HG02938 (cell line): ENCODE data around the gene FKBP15.
"Not testable (repeated sequence)": the region's sequence is repeated elsewhere in the genome, so short reads cannot be mapped to it uniquely, and the experiment has no call there.

ENCODE experiments used
- ATAC-seq: cut with Tn5 transposase; IDR thresholded peaks from one replicate; pipeline ENCODE4 v1.9.1; 2021; ENCODE audit warnings: mild to moderate bottlenecking, moderate library complexity; ENCODE audit not compliant: unreplicated experiment

Gene FKBP15

GRCh38 chr9:113221003-113221799 lies at the start of gene FKBP15, which contains the start of gene SLC31A1:
TSS of gene FKBP15 (minus strand) at chr9:113221277. CDS start at chr9:113221243, 34 bp downstream.
TSS of gene SLC31A1 (plus strand) at chr9:113221544. CDS start at chr9:113256149, 34,605 bp downstream.
- ATAC-seq, result peak; percentile 73

DNA sequence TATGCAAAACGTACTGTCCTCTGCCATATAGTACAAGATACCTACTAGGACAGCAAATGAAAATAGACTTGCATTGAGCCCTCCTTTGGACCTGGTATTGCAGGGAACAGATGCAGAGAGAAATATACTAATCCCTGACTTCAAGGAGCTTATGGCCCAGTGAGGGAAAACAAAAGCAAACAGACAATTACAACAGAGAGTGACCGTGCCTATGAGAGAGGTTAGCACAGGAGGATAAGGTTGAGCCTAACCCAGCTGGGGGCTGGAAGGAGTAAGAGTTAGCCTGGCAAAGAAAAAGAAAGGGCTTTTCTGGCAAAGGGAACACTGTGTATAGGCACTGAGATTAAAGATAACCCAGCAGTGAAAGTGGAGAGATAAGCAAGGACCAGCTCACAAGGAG lies 48.8 kb upstream of the FKBP15 start:
- no peak for ATAC-seq

DNA sequence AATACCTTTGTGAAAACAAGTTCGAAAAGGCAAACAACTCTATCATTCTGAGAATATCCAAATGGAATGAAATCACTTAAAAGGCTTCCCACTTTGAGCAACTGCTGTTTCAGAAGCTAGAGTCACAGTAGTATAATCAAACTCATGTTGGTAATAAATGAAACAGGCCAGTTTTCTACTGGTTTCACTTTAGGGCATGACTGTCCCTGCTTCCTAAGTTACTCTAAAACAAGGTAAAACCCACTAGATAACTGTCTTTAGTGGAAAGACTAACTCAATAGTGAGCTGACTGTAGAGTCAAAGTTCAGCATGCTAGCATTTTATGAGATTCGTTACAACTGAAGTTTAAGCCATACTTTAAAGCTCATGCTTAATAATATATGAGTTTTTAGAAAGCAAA lies 48.3 kb upstream of the FKBP15 start:
- ATAC-seq, result no peak

DNA sequence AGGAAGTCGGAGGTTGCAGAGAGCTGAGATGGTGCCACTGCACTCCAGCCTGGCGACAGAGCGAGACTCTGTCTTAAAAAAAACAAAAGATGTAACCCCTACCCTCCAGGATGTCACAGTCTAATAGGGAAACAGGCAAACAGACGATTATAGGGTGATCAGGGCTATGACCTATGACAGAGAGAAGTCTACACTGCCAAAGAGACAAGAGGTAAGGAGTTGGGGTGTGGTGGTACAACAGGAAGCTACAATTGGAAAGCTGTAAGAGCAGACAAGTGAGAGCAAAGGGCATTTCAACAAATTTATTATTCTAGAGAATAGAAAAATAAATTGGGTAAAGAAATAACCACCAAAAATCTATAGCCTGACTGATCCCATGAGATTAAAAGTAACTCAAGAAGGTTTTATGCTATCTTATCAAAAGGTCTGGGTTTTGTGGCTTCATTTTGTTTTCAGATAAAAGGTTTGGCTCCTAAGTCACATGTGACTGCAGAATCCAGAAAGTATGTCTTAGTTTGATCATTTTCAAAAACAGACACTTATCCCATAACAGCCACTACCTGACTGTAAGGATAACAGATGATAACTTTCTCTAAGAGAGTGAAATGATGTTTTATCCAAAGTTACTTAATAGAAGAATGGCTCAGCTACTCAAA lies 47.0 kb upstream of the FKBP15 start:
- ATAC-seq, result no peak

DNA sequence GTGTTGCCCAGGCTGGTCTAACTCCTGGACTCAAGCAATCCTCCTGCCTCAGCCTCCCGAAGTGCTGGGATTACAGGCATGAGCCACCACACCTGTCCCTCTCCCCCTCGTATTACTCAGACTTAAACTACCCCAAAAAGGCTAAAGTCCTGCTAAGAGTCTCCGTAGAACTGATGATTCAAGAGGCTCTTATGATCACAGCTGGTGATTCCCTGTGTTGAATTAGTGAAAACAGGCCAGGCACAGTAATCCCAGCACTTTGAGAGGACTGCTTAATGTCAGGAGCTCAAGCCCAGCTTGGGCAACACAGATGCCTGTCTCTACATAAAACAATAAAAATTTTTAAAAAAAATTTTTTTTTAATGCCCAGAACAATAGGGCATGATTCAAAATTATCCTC lies 45.1 kb upstream of the FKBP15 start:
- no peak for ATAC-seq

DNA sequence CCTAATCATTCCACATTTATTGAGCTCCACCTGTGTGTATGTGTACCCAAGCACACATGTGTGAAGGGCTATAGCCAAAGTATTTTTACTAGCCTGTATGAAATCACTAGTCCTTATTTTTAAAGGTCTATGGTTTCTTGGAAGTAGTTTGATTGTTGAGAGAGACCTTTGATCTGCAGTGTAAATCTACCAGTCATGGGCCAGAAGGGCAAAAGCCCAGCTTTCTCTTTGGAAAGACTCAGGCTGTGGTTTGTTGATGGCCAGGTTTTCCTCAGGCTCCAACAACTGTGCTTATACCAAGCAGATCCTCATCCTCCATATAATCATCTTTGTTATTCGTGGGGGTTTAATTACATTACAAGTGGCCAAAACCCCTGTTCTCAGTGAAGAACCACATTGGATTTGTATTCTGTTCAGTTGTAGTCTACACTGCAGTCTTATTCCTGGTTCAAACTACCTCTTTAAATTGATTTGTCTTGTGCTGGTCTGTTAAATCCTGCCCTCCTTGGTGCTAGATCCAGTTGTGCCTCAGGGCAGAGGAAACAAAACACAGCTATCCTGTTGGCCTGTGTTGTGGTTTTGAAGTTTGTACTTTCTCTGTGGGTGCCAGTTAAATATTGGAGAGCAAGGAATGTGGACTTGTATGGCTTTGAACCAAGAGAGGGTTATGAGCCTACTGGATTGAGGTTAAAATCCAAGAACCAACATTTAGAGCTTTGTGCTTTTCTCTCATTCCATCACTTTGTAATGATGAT lies 41.0 kb upstream of the FKBP15 start:
- no peak for ATAC-seq

DNA sequence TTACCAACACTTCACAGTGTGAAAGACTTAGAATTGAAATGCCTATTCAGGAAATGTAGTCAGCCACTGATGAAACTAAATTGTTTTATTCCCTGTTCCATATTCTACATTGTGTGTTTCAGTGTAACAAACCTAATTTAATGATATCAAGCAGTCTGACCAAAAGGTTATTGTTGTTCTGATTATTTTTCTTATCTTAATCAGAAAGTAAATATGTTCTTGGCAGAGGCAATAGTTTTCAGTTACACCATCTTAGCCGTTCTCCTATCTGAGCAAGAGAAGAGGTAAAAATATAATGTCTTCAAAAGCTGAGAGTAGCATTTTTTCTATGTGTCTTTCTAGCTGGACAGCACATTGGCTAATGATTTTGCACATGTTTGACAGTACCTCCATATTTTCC lies 37.2 kb upstream of the FKBP15 start:
- ATAC-seq, result no peak

DNA sequence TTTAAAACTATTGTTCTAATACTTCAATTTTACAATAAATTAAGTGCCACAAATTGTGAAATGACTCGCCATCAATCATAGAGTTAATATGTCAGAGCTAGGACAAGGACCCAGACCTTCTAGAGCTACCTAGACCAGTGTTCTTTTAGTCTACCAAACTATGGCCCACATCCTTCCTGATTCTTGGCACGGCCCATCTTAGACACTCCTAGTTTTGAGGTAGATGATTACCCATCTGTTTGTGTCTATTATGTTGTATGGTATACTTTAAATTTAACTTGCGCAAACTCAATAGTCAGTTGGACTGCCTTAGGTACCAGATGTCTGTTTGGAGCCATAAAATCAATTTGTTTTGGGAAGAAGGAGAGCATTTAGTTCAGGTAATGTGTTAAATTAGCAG lies 36.8 kb upstream of the FKBP15 start:
- ATAC-seq, result no peak

DNA sequence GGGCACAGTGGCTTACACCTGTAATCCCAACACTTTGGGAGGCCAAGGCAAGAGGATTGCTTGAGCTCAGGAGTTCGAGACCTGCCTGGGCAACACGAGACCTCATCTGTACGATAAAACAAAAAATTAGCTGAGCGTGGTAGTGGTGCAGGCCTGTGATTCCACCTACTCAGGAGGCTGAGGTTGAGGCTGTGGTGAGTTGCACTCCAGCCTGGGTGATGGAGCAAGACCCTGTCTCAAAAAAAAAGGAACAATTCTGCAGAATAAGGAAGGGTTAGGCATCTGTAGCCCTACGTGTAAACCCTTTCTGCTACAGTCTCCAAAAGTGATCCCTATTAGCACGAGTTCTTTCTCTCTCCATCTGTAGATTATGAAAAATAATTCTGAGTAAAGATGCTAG lies 34.4 kb upstream of the FKBP15 start:
- no peak for ATAC-seq

DNA sequence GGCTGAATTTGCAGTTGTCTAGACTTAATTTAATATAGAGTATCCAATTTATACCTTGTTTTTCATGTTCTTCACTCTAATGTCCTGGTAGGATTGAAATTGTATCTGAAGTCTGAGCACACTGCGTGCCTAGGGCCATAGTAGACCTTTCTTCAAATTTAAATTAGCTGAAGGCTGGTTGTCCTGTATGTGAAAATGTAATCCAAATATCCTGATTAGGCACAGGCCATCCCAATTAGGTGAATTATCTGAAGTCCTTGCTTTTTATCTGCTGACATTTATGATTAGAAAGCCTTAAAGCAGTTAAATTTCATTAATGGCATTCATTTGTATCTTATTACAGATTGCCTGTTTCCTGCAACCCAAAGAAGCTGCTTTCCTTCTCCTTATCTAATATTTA lies 33.9 kb upstream of the FKBP15 start:
- no peak for ATAC-seq

- no peak for ATAC-seq
Measured at GRCh38 chr9:113250807-113251206, 29.7 kb upstream of the FKBP15 start.

GRCh38 chr9:113249661-113250060 lies 28.6 kb upstream of the FKBP15 start:
- not testable (repeated sequence) for ATAC-seq

- no peak for ATAC-seq
Measured at GRCh38 chr9:113247640-113248039, 26.6 kb upstream of the FKBP15 start.

DNA sequence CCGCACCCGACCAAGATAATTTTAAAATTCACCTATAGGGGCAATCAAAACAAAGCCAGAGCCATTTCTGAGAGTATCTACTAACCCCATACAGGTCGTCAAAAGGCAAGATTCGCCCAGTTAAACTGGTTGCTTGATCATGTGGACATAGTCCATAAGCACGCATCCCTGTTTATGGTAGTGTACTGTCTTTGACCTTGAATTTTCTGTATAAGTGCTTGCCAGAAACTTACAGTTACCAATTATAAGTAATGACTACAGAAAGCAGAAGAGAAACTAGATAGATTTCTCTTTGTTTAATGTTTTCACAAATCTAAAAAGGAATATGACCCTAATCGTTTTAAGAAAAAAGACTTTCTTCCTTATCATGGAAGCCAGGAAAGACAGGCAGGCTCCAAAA lies 25.9 kb upstream of the FKBP15 start:
- ATAC-seq, result no peak

DNA sequence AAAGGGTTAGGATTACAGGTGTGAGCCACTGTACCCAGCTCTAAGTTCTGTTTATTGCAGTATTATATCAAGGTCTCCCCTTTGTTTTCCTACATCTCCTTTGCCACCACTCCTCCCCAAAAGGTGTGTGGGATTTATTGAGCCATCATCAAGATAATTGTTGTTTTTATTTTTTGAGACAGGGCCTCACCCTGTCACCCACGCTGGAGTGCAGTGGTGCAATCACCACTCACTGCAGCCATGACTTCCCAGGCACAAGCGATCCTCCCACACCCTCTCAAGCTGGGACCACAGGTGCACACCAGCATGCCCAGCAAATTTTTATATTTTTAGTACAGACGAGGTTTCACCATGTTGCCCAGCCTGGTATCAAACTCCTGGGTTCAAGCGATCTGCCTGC lies 24.8 kb upstream of the FKBP15 start:
- no peak for ATAC-seq

DNA sequence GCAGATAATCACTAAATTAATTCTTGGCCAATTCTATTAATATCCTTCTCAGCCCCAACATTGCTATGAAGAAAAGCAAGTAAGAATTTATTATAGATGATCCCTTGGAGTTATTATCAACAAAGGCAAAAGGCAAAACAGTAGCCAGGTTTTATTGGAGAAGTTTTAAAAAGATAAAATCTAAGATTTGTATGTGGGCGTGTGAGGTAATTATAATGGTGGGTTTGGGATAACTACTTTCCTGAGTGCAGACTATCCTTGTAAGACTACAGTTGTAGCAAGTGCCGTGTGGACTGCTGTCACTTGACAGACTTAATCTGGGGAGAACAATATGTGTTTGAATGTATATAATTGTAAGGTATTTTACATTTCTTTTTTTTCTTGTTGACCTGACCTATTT lies 23.5 kb upstream of the FKBP15 start:
- no peak for ATAC-seq

GRCh38 chr9:113241161-113241560 lies 20.1 kb upstream of the FKBP15 start:
- no peak for ATAC-seq

GRCh38 chr9:113238859-113239232 lies 17.8 kb upstream of the FKBP15 start:
- no peak for ATAC-seq

DNA sequence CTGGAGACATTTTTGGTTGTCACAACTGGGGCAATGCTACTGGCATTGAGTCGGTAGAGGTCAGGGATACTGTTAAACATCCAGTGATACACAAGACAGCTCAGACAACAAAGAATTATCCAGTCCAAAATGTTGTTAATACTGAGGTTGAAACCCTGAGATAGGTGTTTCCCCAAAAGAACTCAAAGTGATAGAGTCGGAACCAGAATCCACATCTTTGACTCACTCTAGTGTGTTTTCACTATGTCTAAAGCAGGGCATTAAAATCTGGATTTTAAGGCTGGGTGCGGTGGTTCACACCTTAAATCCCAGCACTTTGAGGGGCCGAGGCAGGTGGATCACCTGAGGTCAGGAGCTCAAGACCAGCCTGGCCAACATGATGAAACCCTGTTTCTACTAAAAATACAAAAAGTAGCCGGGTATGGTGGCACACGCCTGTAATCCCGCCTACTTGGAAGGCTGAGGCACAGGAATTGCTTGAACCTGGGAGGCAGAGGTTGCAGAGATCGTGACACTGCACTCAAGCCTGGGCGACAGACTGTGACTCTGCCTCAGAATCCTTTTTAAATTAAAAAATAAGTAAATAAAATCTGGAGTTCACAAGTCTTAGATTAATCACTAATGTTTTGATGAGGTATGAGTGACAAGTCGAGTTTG lies 17.3 kb upstream of the FKBP15 start:
- no peak for ATAC-seq

DNA sequence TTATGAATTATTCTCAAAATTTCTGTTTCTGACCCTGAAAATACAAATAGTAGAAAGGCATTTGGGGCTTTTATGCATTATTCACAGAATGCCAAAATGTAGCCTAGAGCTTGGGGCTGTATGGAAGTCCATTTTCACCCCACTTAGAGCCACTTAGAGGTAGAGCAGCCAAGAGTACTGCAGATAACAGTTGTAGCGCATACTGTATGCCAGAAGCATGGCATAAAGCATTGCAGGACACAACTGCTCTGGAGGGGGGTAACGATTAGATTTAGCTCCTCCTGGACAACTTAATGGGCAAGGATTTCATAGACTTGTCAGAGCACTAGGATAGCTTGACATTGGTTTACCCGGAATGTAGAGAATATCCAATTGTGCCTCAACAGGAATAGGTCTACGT lies 15.9 kb upstream of the FKBP15 start:
- ATAC-seq, result no peak

DNA sequence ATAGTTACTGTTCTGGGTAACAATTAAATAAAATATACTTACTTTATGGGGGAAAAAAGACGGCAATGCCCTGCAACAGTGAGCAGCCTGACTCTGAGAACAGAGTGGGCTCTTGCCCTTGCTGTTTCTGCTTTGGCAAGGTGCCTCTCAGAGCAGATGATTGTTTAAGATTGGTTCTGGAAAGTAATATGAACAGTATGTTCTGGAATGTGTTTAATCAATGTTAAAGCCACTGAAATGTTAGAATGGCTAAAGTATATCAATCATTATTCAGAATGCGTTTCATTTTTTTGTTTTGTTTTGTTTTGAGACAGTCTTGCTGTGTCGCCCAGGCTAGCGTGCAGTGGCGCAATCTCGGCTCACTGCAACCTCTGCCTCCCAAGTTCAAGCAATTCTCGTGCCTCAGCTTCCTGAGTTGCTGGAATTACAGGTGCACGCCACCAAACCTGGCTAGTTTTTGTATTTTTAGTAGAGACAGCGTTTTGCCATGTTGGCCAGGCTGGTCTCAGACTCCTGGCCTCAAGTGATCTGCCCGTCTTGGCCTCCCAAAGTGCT lies 14.7 kb upstream of the FKBP15 start:
- ATAC-seq, result not testable (repeated sequence)
